Fibroblast of pulmonary artery (primary cell): ENCODE results near the gene TMC8.

ENCODE experiments used
- DNase-seq: peaks from one replicate; pipeline ENCODE4 v3.0.0-alpha.2; 2010; ENCODE audit warnings: low read depth
- H3K4me3 ChIP-seq: replicated peaks from 2 replicates; pipeline ENCODE4 v1.5.1; 2011; ENCODE audit warnings: low read depth, mild to moderate bottlenecking, control low read depth, low read length, moderate library complexity
- CTCF ChIP-seq: IDR thresholded peaks from 2 replicates; pipeline ENCODE4 v1.5.1; 2011; ENCODE audit warnings: mild to moderate bottlenecking, control low read depth, low read length, inconsistent platforms; ENCODE audit errors: missing control alignments

TMC8 gene

GRCh38 chr17:78105101-78105500 is 25.5 kb upstream of the TMC8 start:
- TF ChIP-seq CTCF: no peak
- no peak overlapping the region for H3K4me3 ChIP-seq
- DNase-seq: no peak

GRCh38 chr17:78105551-78105950 is 25.0 kb upstream of the TMC8 start:
- no peak overlapping the region for H3K4me3 ChIP-seq
- TF ChIP-seq CTCF: no peak

GRCh38 chr17:78106211-78106610 is 24.4 kb upstream of the TMC8 start:
- no peak for DNase-seq
- no peak for TF ChIP-seq CTCF
- no peak overlapping the region for H3K4me3 ChIP-seq

More at GRCh38 chr17:78105551-78105950, 25.0 kb upstream of the TMC8 start:
- DNase-seq: no peak

- no peak for DNase-seq
- TF ChIP-seq CTCF: no peak
- H3K4me3 ChIP-seq: no peak overlapping the region
Measured at GRCh38 chr17:78107457-78107856, 23.1 kb upstream of the TMC8 start.

- no peak overlapping the region for H3K4me3 ChIP-seq
- no peak for DNase-seq
- TF ChIP-seq CTCF: no peak
Measured at GRCh38 chr17:78107976-78108725, 22.4 kb upstream of the TMC8 start.

GRCh38 chr17:78108726-78109488 is 21.7 kb upstream of the TMC8 start:
- no peak overlapping the region for H3K4me3 ChIP-seq
- no peak for DNase-seq
- TF ChIP-seq CTCF: no peak

GRCh38 chr17:78109489-78109761 is 21.1 kb upstream of the TMC8 start:
- TF ChIP-seq CTCF: no peak
- H3K4me3 ChIP-seq: no peak overlapping the region
- no peak for DNase-seq
